GM12878 (cell line): Measurements from ENCODE around the gene IL23R.

ENCODE experiments used
- ATF2 ChIP-seq: IDR thresholded peaks from 2 replicates; pipeline ENCODE4 v1.6.1; 2012; ENCODE audit warnings: low read length, inconsistent platforms
- CEBPB ChIP-seq, 2 experiments: fragments of 150-350 bp in 1 of 2; IDR thresholded peaks; 2 replicates each; pipeline ENCODE4 v1.6.1; 2012 to 2014; ENCODE audit warnings: low read depth in 2 of 2, low read length in 2 of 2, borderline replicate concordance in 1 of 2, inconsistent platforms in 1 of 2
- CHD4 ChIP-seq: fragments of 200-600 bp; sonication (generic); IDR thresholded peaks from 2 replicates; pipeline ENCODE4 v1.6.1; 2016; ENCODE audit warnings: mild to moderate bottlenecking
- EZH2 ChIP-seq: IDR thresholded peaks from 2 replicates; pipeline ENCODE4 v1.6.1; 2012; ENCODE audit warnings: low read depth, mild to moderate bottlenecking, control low read depth, inconsistent platforms, low read length, borderline replicate concordance; ENCODE audit not compliant: control insufficient read depth
- HCFC1 ChIP-seq: fragments of 150-350 bp; IDR thresholded peaks from 2 replicates; pipeline ENCODE4 v1.6.1; 2014; ENCODE audit warnings: low read length
- JUND ChIP-seq: IDR thresholded peaks from 2 replicates; pipeline ENCODE4 v1.6.1; 2012; ENCODE audit warnings: low read depth, mild to moderate bottlenecking, low read length, improper control_type of control experiment, moderate library complexity
- MAX ChIP-seq: IDR thresholded peaks from 2 replicates; pipeline ENCODE4 v1.6.1; 2012; ENCODE audit warnings: low read depth, low read length, improper control_type of control experiment
- POLR2AphosphoS2 ChIP-seq: IDR thresholded peaks from 2 replicates; pipeline ENCODE4 v1.6.1; 2011; ENCODE audit warnings: low read depth, mild to moderate bottlenecking, low read length, improper control_type of control experiment, moderate library complexity
- POLR2AphosphoS5 ChIP-seq: IDR thresholded peaks from 2 replicates; pipeline ENCODE4 v1.6.1; 2011; ENCODE audit warnings: mild to moderate bottlenecking, low read length, inconsistent platforms
- TARDBP ChIP-seq: IDR thresholded peaks from 2 replicates; pipeline ENCODE4 v1.6.1; 2016; ENCODE audit warnings: borderline replicate concordance
- ZNF217 ChIP-seq: fragments of 450-650 bp; IDR thresholded peaks from 2 replicates; pipeline ENCODE4 v1.6.1; 2017; ENCODE audit warnings: antibody characterized with exemption, mild to moderate bottlenecking
- ZNF384 ChIP-seq: IDR thresholded peaks from 2 replicates; pipeline ENCODE4 v1.6.1; 2012; ENCODE audit warnings: low read depth, mild to moderate bottlenecking, low read length, improper control_type of control experiment, borderline replicate concordance
- TF ChIP-seq, protein P1 (sequence below): IDR thresholded peaks from 2 replicates; pipeline ENCODE4 v1.6.1; 2011; ENCODE audit warnings: low read depth, mild to moderate bottlenecking, low read length, moderate library complexity, borderline replicate concordance; ENCODE audit errors: extremely low read depth

- no peak for TF ChIP-seq CHD4
- TF ChIP-seq MAX, result no peak
- no peak for TF ChIP-seq EZH2
- TF ChIP-seq CEBPB (IDR thresholded peaks at IDR 0.05; ENCODE audit: borderline replicate concordance in 1 of 2, low read depth in 2 of 2, low read length in 2 of 2), result no peak
- TF ChIP-seq, protein P1, sequence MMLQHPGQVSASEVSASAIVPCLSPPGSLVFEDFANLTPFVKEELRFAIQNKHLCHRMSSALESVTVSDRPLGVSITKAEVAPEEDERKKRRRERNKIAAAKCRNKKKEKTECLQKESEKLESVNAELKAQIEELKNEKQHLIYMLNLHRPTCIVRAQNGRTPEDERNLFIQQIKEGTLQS, result no peak
- TF ChIP-seq JUND, result no peak
- TF ChIP-seq ATF2, result no peak
- no peak for TF ChIP-seq ZNF384
- no peak for TF ChIP-seq POLR2AphosphoS2
- no peak for TF ChIP-seq POLR2AphosphoS5
- no peak for TF ChIP-seq ZNF217
- TF ChIP-seq TARDBP, result no peak
- no peak for TF ChIP-seq HCFC1
These were observed 22.3 kb upstream of the IL23R start for GRCh38 chr1:67143966-67144365.
